K562 (cell line): ENCODE measurements around the gene STOML3.

Source experiments
- CTCF ChIP-seq, 3 experiments: IDR thresholded peaks in 2 of 3; conservative IDR thresholded peaks in 1 of 3; 2 replicates each; pipeline ENCODE4 v1.5.1; 2011 to 2012; ENCODE audit warnings: low read length in 3 of 3, mild to moderate bottlenecking in 3 of 3, control low read depth in 2 of 3, improper control_type of control experiment in 1 of 3, inconsistent platforms in 1 of 3, low read depth in 1 of 3, mixed read lengths in 1 of 3, moderate library complexity in 1 of 3; ENCODE audit not compliant: insufficient read depth in 2 of 3
- EP300 ChIP-seq: IDR thresholded peaks from 2 replicates; pipeline ENCODE4 v1.6.1; 2012; ENCODE audit warnings: low read length, improper control_type of control experiment
- GABPA ChIP-seq: fragments of 200-800 bp; sonication (Bioruptor generic); conservative IDR thresholded peaks from 2 replicates; pipeline ENCODE4 v1.6.1; 2016; ENCODE audit warnings: low read depth, missing genetic modification characterization, missing compliant biosample characterization
- SIN3B ChIP-seq: fragments of 450-650 bp; IDR thresholded peaks from 2 replicates; pipeline ENCODE4 v1.6.1; 2017; ENCODE audit warnings: low read depth, mild to moderate bottlenecking, moderate library complexity
- UBTF ChIP-seq, 2 experiments: IDR thresholded peaks; 2 replicates each; pipeline ENCODE4 v1.6.1; 2012; ENCODE audit warnings: improper control_type of control experiment in 2 of 2, low read depth in 2 of 2, low read length in 2 of 2, borderline replicate concordance in 1 of 2
- USF2 ChIP-seq: sonication (generic); formaldehyde crosslinking; IDR thresholded peaks from 2 replicates; pipeline ENCODE4 v1.5.0; 2020; ENCODE audit warnings: missing genetic modification reagents
- ZNF232 ChIP-seq: sonication (generic); formaldehyde crosslinking; IDR thresholded peaks from 2 replicates; pipeline ENCODE4 v1.8.0; 2022; ENCODE audit warnings: mild to moderate bottlenecking, missing genetic modification reagents

DNA sequence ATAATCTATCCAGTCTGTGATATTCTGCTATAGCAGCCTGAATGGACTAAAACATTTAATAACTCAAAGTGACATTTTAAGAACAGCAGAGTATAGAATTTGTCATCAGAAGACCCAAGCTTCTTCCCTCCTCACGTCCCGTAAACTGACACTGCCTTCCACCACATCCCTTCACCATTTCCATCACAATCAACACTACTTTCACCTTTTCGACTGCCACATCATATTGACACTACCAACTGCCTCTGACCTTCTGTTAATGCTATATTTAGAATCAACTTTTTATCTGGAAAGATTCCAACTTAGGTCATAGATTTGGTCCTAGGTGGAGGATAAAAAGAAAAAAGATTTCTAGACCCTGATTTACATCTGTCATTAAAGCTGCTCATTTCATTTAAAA lies 39.6 kb downstream of the STOML3 start:
- TF ChIP-seq UBTF (IDR thresholded peaks at IDR 0.05; ENCODE audit: borderline replicate concordance in 1 of 2, low read depth in 2 of 2, low read length in 2 of 2) = no peak
- no peak for TF ChIP-seq ZNF232 (CRISPR knock-in tag)
- no peak for TF ChIP-seq EP300
- TF ChIP-seq GABPA (tag) = no peak
- no peak for TF ChIP-seq CTCF (IDR thresholded peaks at IDR 0.05 in 2 of 3, conservative IDR thresholded peaks at IDR 0.05 in 1 of 3; ENCODE audit: insufficient read depth in 2 of 3, low read depth in 1 of 3, low read length in 3 of 3)
- TF ChIP-seq SIN3B = no peak
- TF ChIP-seq USF2 = no peak
